HepG2 (cell line): Measurements from ENCODE around the gene IL32. TPM values are rescaled to one million over a fixed set of nuclear protein-coding genes. Genes with fewer than 3 reads are reported as not detected.

Experiments used
- ARNTL ChIP-seq: sonication (generic); formaldehyde crosslinking; IDR thresholded peaks from 2 replicates; pipeline ENCODE4 v1.4.0; 2020; ENCODE audit warnings: mild to moderate bottlenecking, missing genetic modification reagents
- BCL6 ChIP-seq: IDR thresholded peaks from 2 replicates; pipeline ENCODE4 v1.6.1; 2016; ENCODE audit warnings: missing genetic modification reagents, missing compliant biosample characterization
- CSRNP1 ChIP-seq: sonication (generic); formaldehyde crosslinking; IDR thresholded peaks from 2 replicates; pipeline ENCODE4 v1.8.1; 2023; ENCODE audit warnings: mild to moderate bottlenecking, missing genetic modification reagents
- ELF1 ChIP-seq: sonication (generic); formaldehyde crosslinking; IDR thresholded peaks from 2 replicates; pipeline ENCODE4 v1.4.0; 2020; ENCODE audit warnings: missing genetic modification reagents
- HINFP ChIP-seq: sonication (generic); formaldehyde crosslinking; IDR thresholded peaks from 2 replicates; pipeline ENCODE4 v1.4.0; 2020; ENCODE audit warnings: low read depth, mild to moderate bottlenecking, missing genetic modification reagents
- MEIS2 ChIP-seq: sonication (generic); formaldehyde crosslinking; IDR thresholded peaks from 2 replicates; pipeline ENCODE4 v1.9.0; 2021; ENCODE audit warnings: mild to moderate bottlenecking, missing genetic modification reagents
- MIER2 ChIP-seq: IDR thresholded peaks from 2 replicates; pipeline ENCODE4 v1.6.1; 2016; ENCODE audit warnings: missing biosample characterization, missing genetic modification reagents
- PRDM10 ChIP-seq: sonication (generic); formaldehyde crosslinking; IDR thresholded peaks from 2 replicates; pipeline ENCODE4 v1.4.0; 2020; ENCODE audit warnings: low read depth, missing genetic modification reagents
- SMARCE1 ChIP-seq: fragments of 450-650 bp; IDR thresholded peaks from 2 replicates; pipeline ENCODE4 v1.6.1; 2017; ENCODE audit warnings: borderline replicate concordance
- SRSF1 ChIP-seq: fragments of 200-400 bp; formaldehyde crosslinking; optimal IDR thresholded peaks from 2 replicates; pipeline ENCODE3; 2017; ENCODE audit warnings: mild to moderate bottlenecking, low read depth, low read length, moderate library complexity
- TAF1 ChIP-seq: sonication (generic); formaldehyde crosslinking; IDR thresholded peaks from 2 replicates; pipeline ENCODE4 v1.4.0; 2020; ENCODE audit warnings: missing genetic modification reagents
- TCF7 ChIP-seq: sonication (generic); IDR thresholded peaks from 2 replicates; pipeline ENCODE4 v1.6.1; 2016; ENCODE audit warnings: antibody characterized with exemption, low read depth
- TFDP2 ChIP-seq: sonication (generic); formaldehyde crosslinking; IDR thresholded peaks from 2 replicates; pipeline ENCODE4 v1.4.0; 2020; ENCODE audit warnings: missing genetic modification reagents
- ZKSCAN8 ChIP-seq: IDR thresholded peaks from 2 replicates; pipeline ENCODE4 v1.6.1; 2016; ENCODE audit warnings: borderline replicate concordance, missing genetic modification reagents, missing compliant biosample characterization
- ZNF17 ChIP-seq: sonication (generic); formaldehyde crosslinking; IDR thresholded peaks from 2 replicates; pipeline ENCODE4 v1.5.0; 2020; ENCODE audit warnings: mild to moderate bottlenecking, missing genetic modification reagents
- ZNF550 ChIP-seq: sonication (generic); formaldehyde crosslinking; IDR thresholded peaks from 2 replicates; pipeline ENCODE4 v1.4.0; 2020; ENCODE audit warnings: mild to moderate bottlenecking, missing genetic modification reagents, borderline replicate concordance
- ZNF556 ChIP-seq: sonication (generic); formaldehyde crosslinking; IDR thresholded peaks from 2 replicates; pipeline ENCODE4 v1.4.0; 2020; ENCODE audit warnings: mild to moderate bottlenecking, missing genetic modification reagents, borderline replicate concordance
- ZNF639 ChIP-seq: conservative IDR thresholded peaks from 2 replicates; pipeline ENCODE4 v1.6.1; 2018; ENCODE audit warnings: missing genetic modification reagents
- ZNF691 ChIP-seq: sonication (generic); formaldehyde crosslinking; IDR thresholded peaks from 2 replicates; pipeline ENCODE4 v1.4.0; 2020; ENCODE audit warnings: missing genetic modification reagents, low read depth, mild to moderate bottlenecking, borderline replicate concordance
- polyA plus RNA-seq, 8 experiments: library from polyadenylated mRNA; depleted of rRNA in 3 of 8; stranded (reverse) in 7 of 8; unstranded in 1 of 8; fragments of >200 nt; fragmentation: Illumina TruSeq in 4 of 8; extraction: Trizol in 4 of 8; gene quantifications; 2 replicates each; pipeline versions ENCODE4 v1.2.1 to v1.2.3, GENCODE V29; 2011 to 2016; ENCODE audit warnings: low read depth in 4 of 8, missing spikeins in 1 of 8, mixed read lengths in 1 of 8; ENCODE audit not compliant: insufficient read depth in 1 of 8
- total RNA-seq, 5 experiments: library from RNA; depleted of rRNA; stranded (reverse); fragments of >200 nt; fragmentation: Illumina TruSeq; extraction: Trizol; gene quantifications; 2 replicates each; pipeline ENCODE4 v1.2.3, GENCODE V29; 2016; ENCODE audit warnings: low read depth in 1 of 5

IL32 gene
- total and polyA plus RNA-seq, 2 of the 13 experiments (the other 11 are each of a cell fraction or from before 2014, with no cell fraction given) = 115 to 165 TPM

GRCh38 chr16:3059041-3059722 is 6.3 kb upstream of the IL32 start (continued):
- TF ChIP-seq TFDP2 (CRISPR knock-in tag) (peak; percentile 66), BCL6 (peak; percentile 36; the same call in 1 of the 2 replicates), ARNTL (peak; percentile 78), MIER2 (CRISPR knock-in tag) (no peak), PRDM10 (CRISPR knock-in tag) (no peak), TAF1 (peak; percentile 56; the same call in 1 of the 2 replicates), ZNF550 (CRISPR knock-in tag) (0 out of 2 replicates have a peak, but pooled peaks have one; percentile 26), ZNF639 (CRISPR knock-in tag) (peak; percentile 22; the same call in 1 of the 2 replicates), ZNF691 (CRISPR knock-in tag) (peak; percentile 80), ELF1 (CRISPR knock-in tag) (peak; percentile 51; the same call in 1 of the 2 replicates), ZNF556 (CRISPR knock-in tag) (peak; percentile 90), TCF7 (no peak), CSRNP1 (CRISPR knock-in tag) (no peak), HINFP (no peak), SMARCE1 (no peak), MEIS2 (CRISPR knock-in tag) (peak; percentile 12; the same call in 1 of the 2 replicates), SRSF1 (peak; percentile 85), ZNF17 (CRISPR knock-in tag) (no peak), ZKSCAN8 (CRISPR knock-in tag) (no peak; the same call in 1 of the 2 replicates)
